ENCODE results near the gene ZNF341. TPM values are rescaled to one million over a fixed set of nuclear protein-coding genes. Genes with fewer than 3 reads are reported as not detected.

The ZNF341 gene
- total RNA-seq, 2 experiments from 2014 or later, result 2.1 to 2.7 TPM

DNA sequence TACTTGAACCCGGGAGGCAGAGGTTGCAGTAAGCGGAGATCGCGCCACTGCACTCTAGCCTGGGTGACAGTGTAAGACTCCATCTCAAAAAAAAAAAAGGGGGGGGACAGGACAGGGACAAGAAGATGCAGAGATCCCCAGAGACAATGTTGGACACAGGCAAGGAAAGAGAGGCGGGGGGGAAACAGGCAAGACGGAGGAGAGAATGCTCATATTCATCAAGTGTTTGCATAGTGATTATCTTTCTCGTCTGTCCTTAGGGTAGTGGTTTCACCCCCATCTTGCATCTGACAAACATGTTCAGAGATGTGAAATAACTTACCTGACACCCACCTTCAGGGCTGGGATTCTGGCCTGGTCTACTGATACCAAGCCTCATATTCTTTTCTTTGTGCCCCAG is 108.4 kb downstream of the ZNF341 start:
- POLR2A ChIA-PET, result no interaction called here
- H3K27me3 ChIP-seq (ENCODE audit: control insufficient read depth in 1 of 2, insufficient read depth in 2 of 2, low read length in 2 of 2), result no peaks in the 10 kb centered on the region

GRCh38 chr20:33840759-33841435 is 109.1 kb downstream of the ZNF341 start:
- H3K36me3 Mint-ChIP-seq (ENCODE audit: low read depth), result peaks cover 3% of the 10 kb centered on the region
- ChIA-PET POLR2A (interaction anchor here (1.0 to 1.3 kb wide), 2 partner anchors 13 to 30 kb away, joined by 3 to 4 read pairs; partner anchors contain the start of gene CHMP4B), CTCF (no interaction called here)
- no peak overlapping the region for H3K27ac Mint-ChIP-seq
- no peak for TF ChIP-seq CTCF (IDR thresholded peaks at IDR 0.05)
- peaks cover 66% of the 10 kb centered on the region for H3K4me1 ChIP-seq (ENCODE audit: insufficient read depth, low read length)
- ATAC-seq (ENCODE audit: poor library complexity), result no peak
- no peaks in the 10 kb centered on the region for H3K27me3 Mint-ChIP-seq
- peaks cover 93% of the 10 kb centered on the region for H3K4me1 Mint-ChIP-seq (ENCODE audit: low read depth)
- H3K27ac ChIP-seq (ENCODE audit: low read depth in 1 of 2, low read length in 2 of 2), result no peak overlapping the region
- H3K4me3 ChIP-seq (ENCODE audit: low read length), result no peak overlapping the region
- intact Hi-C loops (cut with DNase I, micrococcal nuclease), result no loop called here
- H3K36me3 ChIP-seq (ENCODE audit: insufficient read depth, low read length), result peaks cover 4% of the 10 kb centered on the region
- H3K27me3 ChIP-seq (ENCODE audit: control insufficient read depth in 1 of 2, insufficient read depth in 2 of 2, low read length in 2 of 2), result no peaks in the 10 kb centered on the region
- H3K9me3 ChIP-seq (ENCODE audit: control insufficient read depth in 1 of 2, insufficient read depth in 1 of 2, low read length in 2 of 2), result no peaks in the 10 kb centered on the region
- no peaks in the 10 kb centered on the region for H3K9me3 Mint-ChIP-seq
- no peak overlapping the region for H3K4me3 Mint-ChIP-seq
- DNase-seq, result no peak

More for the DNA sequence above, 108.4 kb downstream of the ZNF341 start:
- H3K27ac Mint-ChIP-seq, result no peak overlapping the region
- intact Hi-C loops (cut with DNase I, micrococcal nuclease), result no loop called here
- H3K27me3 Mint-ChIP-seq, result no peaks in the 10 kb centered on the region
- H3K4me3 ChIP-seq (ENCODE audit: low read length), result no peak overlapping the region
- H3K4me3 Mint-ChIP-seq, result no peak overlapping the region
- CTCF ChIA-PET, result no interaction called here
- no peak for TF ChIP-seq CTCF (IDR thresholded peaks at IDR 0.05)
- peaks cover 67% of the 10 kb centered on the region for H3K4me1 ChIP-seq (ENCODE audit: insufficient read depth, low read length)
- no peaks in the 10 kb centered on the region for H3K9me3 ChIP-seq (ENCODE audit: control insufficient read depth in 1 of 2, insufficient read depth in 1 of 2, low read length in 2 of 2)
- DNase-seq, result no peak
- H3K36me3 ChIP-seq (ENCODE audit: insufficient read depth, low read length), result peaks cover 5% of the 10 kb centered on the region
- H3K4me1 Mint-ChIP-seq (ENCODE audit: low read depth), result peaks cover 93% of the 10 kb centered on the region
- no peak overlapping the region for H3K27ac ChIP-seq (ENCODE audit: low read depth in 1 of 2, low read length in 2 of 2)
- no peaks in the 10 kb centered on the region for H3K9me3 Mint-ChIP-seq
- ATAC-seq (ENCODE audit: poor library complexity), result no peak
- H3K36me3 Mint-ChIP-seq (ENCODE audit: low read depth), result peaks cover 10% of the 10 kb centered on the region

GRCh38 chr20:33841436-33841799 is 109.6 kb downstream of the ZNF341 start:
- Histone ChIP-seq H3K4me1 (ENCODE audit: insufficient read depth, low read length) (peaks cover 66% of the 10 kb centered on the region), H3K27me3 (ENCODE audit: control insufficient read depth in 1 of 2, insufficient read depth in 2 of 2, low read length in 2 of 2) (no peaks in the 10 kb centered on the region), H3K27ac (ENCODE audit: low read depth in 1 of 2, low read length in 2 of 2) (no peak overlapping the region), H3K4me3 (ENCODE audit: low read length) (no peak overlapping the region), H3K36me3 (ENCODE audit: insufficient read depth, low read length) (peaks cover 3% of the 10 kb centered on the region), H3K9me3 (ENCODE audit: control insufficient read depth in 1 of 2, insufficient read depth in 1 of 2, low read length in 2 of 2) (no peaks in the 10 kb centered on the region)
- no peaks in the 10 kb centered on the region for H3K9me3 Mint-ChIP-seq
- H3K4me3 Mint-ChIP-seq, result no peak overlapping the region
- no peaks in the 10 kb centered on the region for H3K27me3 Mint-ChIP-seq
- H3K4me1 Mint-ChIP-seq (ENCODE audit: low read depth), result peaks cover 93% of the 10 kb centered on the region
- H3K27ac Mint-ChIP-seq, result peak overlapping the region; percentile 13
- CTCF ChIA-PET, result no interaction called here
- POLR2A ChIA-PET, result interaction anchor here (1.0 to 1.3 kb wide), 2 partner anchors 13 to 30 kb away, joined by 3 to 4 read pairs; partner anchors contain the start of gene CHMP4B
- ATAC-seq (ENCODE audit: poor library complexity), result no peak
- no peak for TF ChIP-seq CTCF (IDR thresholded peaks at IDR 0.05)
- intact Hi-C loops (cut with DNase I, micrococcal nuclease), result no loop called here
- no peak for DNase-seq
- no peaks in the 10 kb centered on the region for H3K36me3 Mint-ChIP-seq (ENCODE audit: low read depth)

Other genes starting within 250 kb of the ZNF341 start
- 10 to 100 TPM; 17.9 to 18.6 TPM for gene CBFA2T2, start 241.9 kb upstream of the ZNF341 start, total RNA-seq
- gene C20orf144, start 69.7 kb upstream of the ZNF341 start, total RNA-seq, result under 1 TPM; 0.17 to 0.19 TPM
- under 1 TPM; 0.28 to 0.55 TPM for gene ACTL10, start 65.1 kb upstream of the ZNF341 start, total RNA-seq
- gene NECAB3, start 57.6 kb upstream of the ZNF341 start, total RNA-seq, result 1 to 10 TPM; 8.7 to 9.2 TPM
- 1 to 10 TPM; 1.2 to 1.6 TPM for gene E2F1, start 45.6 kb upstream of the ZNF341 start, total RNA-seq
- 1 to 10 TPM; 3.6 to 4.1 TPM for gene PXMP4, start 11.7 kb upstream of the ZNF341 start, total RNA-seq
- gene CHMP4B, start 79.4 kb downstream of the ZNF341 start, total RNA-seq, result 10 to 100 TPM; 44.2 to 49.3 TPM